ENCODE results near the gene TAC3. TPM values are rescaled to one million over a fixed set of nuclear protein-coding genes. Genes with fewer than 3 reads are reported as not detected.
"Not testable (repeated sequence)": the region's sequence is repeated elsewhere in the genome, so short reads cannot be mapped to it uniquely, and the experiment has no call there.

Gene TAC3
- total and polyA plus RNA-seq, 2 experiments from 2014 or later = 13.0 to 113 TPM

DNA sequence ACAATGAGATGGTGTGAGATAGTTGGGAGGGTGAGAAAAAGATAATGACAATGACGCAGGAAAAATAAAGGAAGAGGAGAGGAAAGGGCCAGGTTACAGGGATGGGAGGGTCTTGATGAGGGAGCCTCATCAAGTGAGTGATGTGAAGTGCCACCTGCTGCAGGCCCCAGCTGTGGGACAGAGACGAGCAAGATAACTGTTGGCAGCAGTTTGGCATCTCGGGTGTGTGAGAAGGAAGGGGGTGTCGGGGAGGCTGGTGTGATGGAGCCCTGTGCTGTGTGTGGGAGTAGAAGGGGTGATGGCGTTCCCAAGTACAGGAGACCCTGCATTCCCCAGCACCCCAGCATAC is 11.4 kb upstream of the TAC3 start:
- H2AFZ ChIP-seq = no peak overlapping the region
- no peak overlapping the region for H3K4me2 ChIP-seq
- no peaks in the 10 kb centered on the region for H3K79me2 ChIP-seq
- DNase-seq (ENCODE audit: low spot score) = no peak
- no peaks in the 10 kb centered on the region for H3K36me3 ChIP-seq (replicated peaks; ENCODE audit: insufficient read depth, low read depth)
- H3K27ac ChIP-seq = no peak overlapping the region
- TF ChIP-seq, protein P1, sequence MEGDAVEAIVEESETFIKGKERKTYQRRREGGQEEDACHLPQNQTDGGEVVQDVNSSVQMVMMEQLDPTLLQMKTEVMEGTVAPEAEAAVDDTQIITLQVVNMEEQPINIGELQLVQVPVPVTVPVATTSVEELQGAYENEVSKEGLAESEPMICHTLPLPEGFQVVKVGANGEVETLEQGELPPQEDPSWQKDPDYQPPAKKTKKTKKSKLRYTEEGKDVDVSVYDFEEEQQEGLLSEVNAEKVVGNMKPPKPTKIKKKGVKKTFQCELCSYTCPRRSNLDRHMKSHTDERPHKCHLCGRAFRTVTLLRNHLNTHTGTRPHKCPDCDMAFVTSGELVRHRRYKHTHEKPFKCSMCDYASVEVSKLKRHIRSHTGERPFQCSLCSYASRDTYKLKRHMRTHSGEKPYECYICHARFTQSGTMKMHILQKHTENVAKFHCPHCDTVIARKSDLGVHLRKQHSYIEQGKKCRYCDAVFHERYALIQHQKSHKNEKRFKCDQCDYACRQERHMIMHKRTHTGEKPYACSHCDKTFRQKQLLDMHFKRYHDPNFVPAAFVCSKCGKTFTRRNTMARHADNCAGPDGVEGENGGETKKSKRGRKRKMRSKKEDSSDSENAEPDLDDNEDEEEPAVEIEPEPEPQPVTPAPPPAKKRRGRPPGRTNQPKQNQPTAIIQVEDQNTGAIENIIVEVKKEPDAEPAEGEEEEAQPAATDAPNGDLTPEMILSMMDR (IDR thresholded peaks at IDR 0.05; ENCODE audit: poor library complexity) = no peak
- no peak for TF ChIP-seq EZH2phosphoT487 (IDR thresholded peaks at IDR 0.05; ENCODE audit: low read depth, severe bottlenecking, unreplicated experiment)
- TF ChIP-seq EZH2 (IDR thresholded peaks at IDR 0.05; ENCODE audit: borderline replicate concordance) = no peak
- H4K20me1 ChIP-seq (ENCODE audit: insufficient read depth, poor library complexity, severe bottlenecking) = no peaks in the 10 kb centered on the region
- no peaks in the 10 kb centered on the region for H3K27me3 ChIP-seq
- no peak overlapping the region for H3K4me3 ChIP-seq
- WGBS (ENCODE audit: low lambda C conversion rate, missing lambda C conversion rate) = 84% methylated on average over 5 of the region's 5 CpGs
- H3K4me1 ChIP-seq (ENCODE audit: insufficient read depth) = no peaks in the 10 kb centered on the region
- no peaks in the 10 kb centered on the region for H3K9me3 ChIP-seq (ENCODE audit: low read depth)
- H3K9me2 ChIP-seq (replicated peaks; ENCODE audit: insufficient read depth) = no peaks in the 10 kb centered on the region

DNA sequence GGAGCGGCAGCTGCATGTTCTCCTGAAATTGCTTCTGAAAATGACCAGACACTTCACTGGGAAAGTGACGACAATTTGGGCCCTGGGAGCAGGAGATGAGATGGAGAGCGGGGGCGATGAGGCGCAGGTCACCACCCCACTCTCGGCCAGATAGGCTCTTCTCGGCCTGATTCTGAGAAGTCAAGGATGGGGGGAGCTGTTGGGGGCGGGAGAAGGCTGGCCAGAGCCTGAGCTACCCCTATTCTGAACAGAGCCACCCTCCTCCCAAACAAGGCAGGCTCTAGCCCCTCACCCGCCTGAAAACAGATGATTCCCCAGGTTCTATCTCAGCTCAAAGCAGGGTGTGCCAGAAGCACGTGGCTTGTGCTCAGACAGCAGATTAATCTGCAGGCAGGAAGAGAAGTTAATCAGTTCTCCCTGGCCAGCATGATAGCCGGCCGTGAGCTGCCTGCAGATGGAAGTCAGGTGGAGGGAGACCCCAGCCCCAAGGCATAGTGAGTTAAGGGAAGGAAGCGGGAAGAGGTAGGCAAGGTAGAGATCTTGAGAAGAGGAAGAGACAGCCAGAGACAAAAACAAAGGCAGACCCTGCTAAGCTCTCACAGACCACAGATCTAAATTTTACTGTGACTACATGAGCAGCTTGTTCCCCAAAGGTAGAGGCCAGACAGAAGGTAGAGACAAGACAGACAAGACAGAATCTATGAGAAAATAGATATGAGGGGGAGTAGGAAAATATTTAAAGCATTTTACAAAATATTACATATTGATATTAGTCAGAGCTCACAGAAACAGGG is 10.9 kb upstream of the TAC3 start:
- H3K4me3 ChIP-seq = no peak overlapping the region
- H3K4me1 ChIP-seq (ENCODE audit: insufficient read depth) = no peaks in the 10 kb centered on the region
- no peak for DNase-seq (ENCODE audit: low spot score)
- H3K36me3 ChIP-seq (replicated peaks; ENCODE audit: insufficient read depth, low read depth) = no peaks in the 10 kb centered on the region
- H2AFZ ChIP-seq = no peak overlapping the region
- H3K4me2 ChIP-seq = no peak overlapping the region
- H3K9me3 ChIP-seq (ENCODE audit: low read depth) = no peaks in the 10 kb centered on the region
- H3K27ac ChIP-seq = no peak overlapping the region
- TF ChIP-seq EZH2phosphoT487 (IDR thresholded peaks at IDR 0.05; ENCODE audit: low read depth, severe bottlenecking, unreplicated experiment) = no peak
- TF ChIP-seq, protein P1 (IDR thresholded peaks at IDR 0.05; ENCODE audit: poor library complexity) = no peak
- TF ChIP-seq EZH2 (IDR thresholded peaks at IDR 0.05; ENCODE audit: borderline replicate concordance) = no peak
- H3K27me3 ChIP-seq = no peaks in the 10 kb centered on the region
- no peaks in the 10 kb centered on the region for H3K79me2 ChIP-seq
- WGBS (ENCODE audit: low lambda C conversion rate, missing lambda C conversion rate) = 59% methylated on average over 13 of the region's 13 CpGs
- no peaks in the 10 kb centered on the region for H3K9me2 ChIP-seq (replicated peaks; ENCODE audit: insufficient read depth)
- H4K20me1 ChIP-seq (ENCODE audit: insufficient read depth, poor library complexity, severe bottlenecking) = no peaks in the 10 kb centered on the region

DNA sequence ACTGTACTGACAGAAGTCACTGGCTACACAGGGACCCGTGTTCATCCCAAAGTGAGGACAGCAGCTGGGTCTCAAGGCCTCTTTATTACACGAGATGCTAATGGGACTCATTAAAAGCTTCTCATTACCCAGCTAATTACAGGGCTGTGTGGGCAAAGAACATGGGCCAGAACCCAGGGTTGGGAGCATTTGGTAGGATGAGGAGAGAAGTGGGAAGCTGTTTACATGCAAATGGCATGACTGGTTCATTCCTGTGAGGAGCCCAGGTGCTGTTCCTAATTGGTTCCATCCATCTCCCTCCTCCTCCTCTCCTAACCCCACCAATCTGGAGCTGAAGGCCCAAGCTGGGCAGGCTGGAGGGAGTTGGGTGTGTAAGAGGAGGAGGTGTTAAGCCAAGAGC is 8.9 kb upstream of the TAC3 start:
- TF ChIP-seq, protein P1 (IDR thresholded peaks at IDR 0.05; ENCODE audit: poor library complexity) = no peak
- TF ChIP-seq EZH2phosphoT487 (IDR thresholded peaks at IDR 0.05; ENCODE audit: low read depth, severe bottlenecking, unreplicated experiment) (no peak), EZH2 (IDR thresholded peaks at IDR 0.05; ENCODE audit: borderline replicate concordance) (no peak)
- H3K4me2 ChIP-seq = no peak overlapping the region
- 70% methylated on average over 2 of the region's 2 CpGs for WGBS (ENCODE audit: low lambda C conversion rate, missing lambda C conversion rate)

DNA sequence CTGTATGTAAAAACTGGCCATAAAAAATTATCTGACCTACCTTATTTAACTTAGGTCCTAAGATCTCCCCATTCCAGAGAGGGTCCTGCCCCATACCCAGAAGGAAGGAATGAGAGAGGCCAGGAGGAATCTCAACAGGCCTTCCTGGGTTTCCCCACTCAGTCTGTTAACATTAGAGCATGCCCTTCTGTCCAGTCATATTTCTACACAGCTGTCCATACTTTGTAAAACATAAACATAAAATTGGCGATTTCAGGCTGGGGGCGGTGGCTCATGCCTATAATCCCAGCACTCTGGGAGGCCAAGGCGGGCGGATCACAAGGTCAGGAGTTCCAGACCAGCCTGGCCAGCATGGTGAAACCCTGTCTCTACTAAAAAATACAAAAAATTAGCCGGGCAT is 6.0 kb upstream of the TAC3 start:
- DNase-seq (ENCODE audit: low spot score); H3K4me3 ChIP-seq; H2AFZ ChIP-seq; H3K27ac ChIP-seq; H3K79me2 ChIP-seq; H3K36me3 ChIP-seq (replicated peaks; ENCODE audit: insufficient read depth, low read depth); H3K4me2 ChIP-seq; H3K9me3 ChIP-seq (ENCODE audit: low read depth); H3K9me2 ChIP-seq (replicated peaks; ENCODE audit: insufficient read depth); H3K4me1 ChIP-seq (ENCODE audit: insufficient read depth); H4K20me1 ChIP-seq (ENCODE audit: insufficient read depth, poor library complexity, severe bottlenecking); H3K27me3 ChIP-seq: not testable (repeated sequence)
- WGBS (ENCODE audit: low lambda C conversion rate, missing lambda C conversion rate) = 83% methylated on average over 5 of the region's 5 CpGs

More for the DNA sequence above, 8.9 kb upstream of the TAC3 start:
- H3K4me3 ChIP-seq = no peak overlapping the region
- no peaks in the 10 kb centered on the region for H3K79me2 ChIP-seq
- H3K4me1 ChIP-seq (ENCODE audit: insufficient read depth) = no peaks in the 10 kb centered on the region
- no peak overlapping the region for H3K27ac ChIP-seq
- H2AFZ ChIP-seq = no peak overlapping the region
- H3K9me2 ChIP-seq (replicated peaks; ENCODE audit: insufficient read depth) = no peaks in the 10 kb centered on the region
- H3K9me3 ChIP-seq (ENCODE audit: low read depth) = no peaks in the 10 kb centered on the region
- no peak for DNase-seq (ENCODE audit: low spot score)
- no peaks in the 10 kb centered on the region for H4K20me1 ChIP-seq (ENCODE audit: insufficient read depth, poor library complexity, severe bottlenecking)
- H3K36me3 ChIP-seq (replicated peaks; ENCODE audit: insufficient read depth, low read depth) = no peaks in the 10 kb centered on the region
- H3K27me3 ChIP-seq = no peaks in the 10 kb centered on the region

All from hepatocyte (in vitro differentiated cells).